Stimulated activated CD4-positive, alpha-beta T cell treated with anti-CD3 and anti-CD28 coated beads, Interleukin-12 subunit alpha, Interleukin-12 subunit beta, amount 100 ng/mL, for 48 hours (primary cell): ENCODE results near the gene COLEC11.

Experiments
- DNase-seq, 3 donors: peaks; one replicate each; pipeline ENCODE4 v3.0.0-alpha.2; 2020; ENCODE audit warnings: low read depth in 2 of 3, low spot score in 1 of 3

COLEC11 gene

GRCh38 chr2:3637311-3637675 is 42.4 kb downstream of the COLEC11 start:
- no peak for DNase-seq

- DNase-seq: no peak
These were observed 43.0 kb downstream of the COLEC11 start for GRCh38 chr2:3637692-3638455.

- no peak for DNase-seq
These were observed 43.5 kb downstream of the COLEC11 start for GRCh38 chr2:3638456-3638810.

- DNase-seq: no peak
These were observed 44.2 kb downstream of the COLEC11 start for GRCh38 chr2:3639015-3639630.

- DNase-seq: no peak
These were observed 44.7 kb downstream of the COLEC11 start for GRCh38 chr2:3639653-3640052.

GRCh38 chr2:3641181-3641580 is 46.3 kb downstream of the COLEC11 start:
- DNase-seq: no peak

GRCh38 chr2:3641841-3642421 is 47.0 kb downstream of the COLEC11 start:
- no peak for DNase-seq

- no peak for DNase-seq
These were observed 47.8 kb downstream of the COLEC11 start for GRCh38 chr2:3642521-3643215.

GRCh38 chr2:3643371-3644245 is 48.7 kb downstream of the COLEC11 start:
- no peak for DNase-seq

GRCh38 chr2:3644246-3644525 is 49.3 kb downstream of the COLEC11 start:
- DNase-seq: no peak

- no peak for DNase-seq
These were observed 50.1 kb downstream of the COLEC11 start for GRCh38 chr2:3644891-3645605.

GRCh38 chr2:3645745-3646389 is 51.0 kb downstream of the COLEC11 start:
- DNase-seq: no peak

- DNase-seq: no peak
These were observed 51.5 kb downstream of the COLEC11 start for GRCh38 chr2:3646446-3646845.

GRCh38 chr2:3647246-3647645 is 52.3 kb downstream of the COLEC11 start:
- DNase-seq: no peak

GRCh38 chr2:3647831-3648651 is 53.1 kb downstream of the COLEC11 start:
- DNase-seq: no peak

- no peak for DNase-seq
These were observed 53.8 kb downstream of the COLEC11 start for GRCh38 chr2:3648652-3649177.

GRCh38 chr2:3649581-3649980 is 54.7 kb downstream of the COLEC11 start:
- no peak for DNase-seq

- no peak for DNase-seq
These were observed 55.4 kb downstream of the COLEC11 start for GRCh38 chr2:3650140-3650920.
